HTERT RPE-1 (cell line): ENCODE results near the gene CHST9.

Experiments used
- in situ Hi-C: fragments of 300-500 bp; cut with MboI; formaldehyde crosslinking; loops from 4 replicates; pipeline ENCODE4 v1.14.3; 2020; ENCODE audit warnings: low sequenced_read_pairs

CHST9 gene

DNA sequence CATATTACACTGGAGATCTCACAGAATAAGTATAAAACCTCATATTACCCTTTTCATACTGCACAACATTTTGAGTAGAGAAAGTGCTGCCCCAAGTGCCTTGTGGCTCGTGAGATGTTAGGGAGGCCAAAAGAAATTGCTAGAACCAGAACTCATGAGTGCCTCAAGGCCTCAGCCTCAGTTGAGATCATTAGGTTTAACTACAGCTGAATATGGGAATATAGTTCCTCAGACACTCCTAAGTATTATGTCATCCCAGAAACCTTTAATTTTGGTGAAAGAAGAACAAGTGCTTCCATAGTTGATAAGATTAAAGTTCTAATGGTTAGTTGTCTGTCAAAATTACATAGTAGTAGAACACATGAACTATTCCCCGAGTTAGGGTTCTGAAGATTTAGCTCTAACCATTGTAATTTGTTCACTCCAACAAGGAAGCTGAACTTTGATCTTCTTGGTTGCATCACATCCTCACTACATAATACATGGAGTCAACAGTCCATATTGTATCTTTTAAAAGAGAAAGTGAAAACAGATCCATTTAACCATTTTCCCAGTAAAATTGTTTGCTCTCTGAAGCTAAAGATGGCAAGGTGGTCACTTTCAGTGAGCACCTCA, 310.0 kb downstream of the CHST9 start:
- in situ Hi-C loops: no loop called here

DNA sequence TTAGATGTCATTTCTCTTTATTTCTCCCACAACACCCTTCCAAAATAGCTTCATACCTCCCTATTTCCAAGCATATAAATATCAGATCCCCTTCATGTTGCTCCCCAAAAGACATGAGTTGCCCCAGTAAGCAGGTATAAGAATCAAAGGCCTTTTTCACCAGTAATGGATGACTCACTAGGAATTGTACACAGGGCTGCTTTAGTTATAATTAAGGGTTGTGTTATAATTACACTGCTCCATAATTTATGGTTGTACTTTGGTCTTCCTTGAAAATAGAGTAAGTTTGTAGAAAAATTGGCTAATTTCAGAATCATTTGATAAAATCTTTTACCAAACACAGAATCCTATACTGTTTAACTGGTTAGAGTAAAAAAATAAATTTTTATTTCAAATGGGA, 310.8 kb downstream of the CHST9 start:
- in situ Hi-C loops: no loop called here

DNA sequence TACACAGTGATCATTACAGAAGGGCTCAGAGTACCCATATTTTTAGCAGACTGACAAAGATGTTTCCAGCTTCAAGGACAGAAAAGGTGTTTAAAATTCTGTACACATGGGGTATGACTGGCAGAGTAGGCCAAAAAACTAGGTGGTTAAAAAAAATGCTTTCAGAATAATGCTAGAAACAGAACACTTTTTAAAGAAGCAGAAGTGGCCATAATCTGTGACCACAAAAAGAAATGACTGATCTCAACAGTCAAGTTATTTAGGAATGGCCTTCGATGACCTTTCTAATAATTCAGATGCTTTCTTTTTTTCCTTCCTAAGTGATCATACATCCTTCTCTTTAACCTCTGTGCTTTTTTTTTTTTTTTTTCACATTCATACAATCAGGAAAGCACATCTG, 315.5 kb downstream of the CHST9 start:
- in situ Hi-C loops: no loop called here

DNA sequence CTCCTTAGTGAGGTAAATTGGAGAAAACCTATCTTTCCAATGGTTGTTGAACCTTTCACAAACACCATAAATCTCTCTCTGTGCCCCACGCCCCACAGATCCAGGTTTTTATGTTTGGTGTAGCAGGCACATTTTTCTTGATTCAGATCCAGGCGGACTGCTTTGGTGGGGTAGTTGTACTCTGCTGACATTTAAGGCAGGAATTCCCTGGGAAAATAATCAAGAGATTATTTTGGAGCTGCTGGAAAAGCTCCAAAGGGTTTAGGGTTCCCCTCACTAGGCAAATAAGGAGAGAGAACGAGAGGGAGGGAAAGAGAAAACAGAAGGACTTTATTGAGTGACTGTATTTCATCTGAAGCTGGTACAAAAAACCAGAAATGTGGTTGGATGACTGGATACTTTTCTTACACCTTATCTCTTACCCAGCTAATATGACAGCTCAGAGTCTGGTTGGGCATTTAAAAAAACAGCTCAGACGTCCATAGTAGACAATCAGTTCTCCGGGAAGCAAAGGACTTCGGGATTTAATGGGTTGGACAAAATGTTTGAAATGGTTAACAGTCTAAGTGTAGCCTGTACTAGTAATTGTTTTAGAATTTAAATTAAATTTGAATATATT, 316.0 kb downstream of the CHST9 start:
- in situ Hi-C loops: no loop called here

DNA sequence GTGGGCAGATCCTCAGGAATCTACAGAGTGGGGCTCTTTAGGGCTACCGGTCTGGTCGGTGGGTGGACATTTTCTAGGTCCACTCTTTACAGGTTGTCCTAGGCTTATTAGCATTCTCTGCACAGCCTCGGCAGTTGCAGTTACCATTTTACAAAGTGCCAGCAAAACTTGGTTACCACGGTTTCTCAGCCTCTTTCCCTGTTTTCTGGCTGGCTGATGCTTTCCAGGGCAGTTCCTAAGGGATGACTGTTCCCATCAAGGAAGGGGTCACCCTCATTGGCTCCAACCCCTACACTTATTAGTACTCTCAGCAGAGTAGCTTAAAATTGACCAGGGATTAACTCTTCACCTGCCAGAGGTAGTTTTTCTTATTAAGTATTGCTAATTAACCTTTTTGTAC, 317.6 kb downstream of the CHST9 start:
- in situ Hi-C loops: no loop called here

DNA sequence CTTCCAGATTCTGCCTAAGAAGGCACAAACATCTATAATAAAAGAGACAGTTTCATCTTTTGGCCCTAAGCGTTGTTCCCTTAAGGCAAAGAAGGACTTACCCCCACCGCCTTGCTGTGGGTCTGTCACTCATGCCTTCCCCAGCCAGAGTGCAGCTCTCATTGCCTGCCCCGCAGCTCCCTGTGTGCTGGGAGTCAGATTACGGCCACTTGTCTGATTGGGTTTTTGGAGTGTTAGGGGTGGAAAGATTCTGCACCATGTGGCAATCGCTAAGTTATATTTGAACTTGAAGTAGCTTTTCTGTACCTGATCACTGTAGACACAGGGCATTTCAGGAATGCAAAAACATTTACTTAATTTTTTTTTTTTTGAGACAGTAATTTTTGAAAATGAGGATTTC, 319.6 kb downstream of the CHST9 start, which contains the start of gene AQP4:
Gene AQP4, minus strand, starts transcription at position 151 of the 400 bp plus-strand sequence. Its CDS starts 18 bp downstream, at position 133.
- in situ Hi-C loops: no loop called here

DNA sequence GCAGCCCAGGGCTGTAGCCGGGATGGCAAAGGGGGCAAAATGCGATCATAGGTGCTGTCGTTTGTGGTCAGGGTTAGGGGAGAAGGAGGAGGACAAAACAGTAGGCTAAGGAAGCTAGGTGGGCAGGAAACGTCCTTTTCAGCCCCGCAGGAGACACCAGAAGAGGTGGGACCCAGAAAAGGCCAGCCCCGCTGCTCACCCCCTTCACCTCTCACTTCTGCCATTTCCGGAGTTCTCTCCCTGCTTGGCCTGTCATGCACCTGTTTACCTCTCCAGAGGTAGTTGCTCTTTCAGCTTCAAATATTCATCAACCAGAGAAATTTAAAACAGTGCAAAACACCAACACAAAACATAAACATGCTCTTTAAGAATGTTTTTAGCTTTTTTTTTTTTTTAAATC, 320.4 kb downstream of the CHST9 start:
- in situ Hi-C loops: no loop called here

DNA sequence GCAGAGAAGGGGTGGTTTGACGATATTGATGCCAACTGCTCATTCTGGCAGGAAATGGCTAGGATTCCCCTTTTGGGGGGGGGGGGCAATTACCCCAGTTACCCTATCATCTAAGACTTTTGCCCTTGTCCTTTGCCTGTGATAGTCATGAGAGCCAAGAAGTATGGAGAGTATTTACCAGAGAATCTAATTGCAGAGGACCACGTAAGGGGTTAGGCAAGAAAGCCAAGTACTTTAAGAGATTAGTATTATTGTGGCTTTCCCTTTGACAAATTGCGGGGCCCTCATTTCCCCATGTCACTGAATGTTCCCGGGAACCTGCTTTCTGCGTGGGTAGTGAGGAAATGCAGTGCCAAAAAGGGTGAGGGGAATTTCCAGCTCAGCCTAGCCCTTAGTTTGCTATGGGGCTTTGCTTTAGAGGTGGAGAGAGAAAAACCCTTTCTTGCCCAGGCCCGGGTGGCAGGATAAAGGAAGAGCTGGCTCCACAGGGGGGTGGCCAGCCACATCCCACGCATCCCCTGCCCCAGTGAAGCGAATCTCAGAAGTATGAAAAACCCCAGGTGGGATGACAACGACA, 321.1 kb downstream of the CHST9 start:
- in situ Hi-C loops: no loop called here

DNA sequence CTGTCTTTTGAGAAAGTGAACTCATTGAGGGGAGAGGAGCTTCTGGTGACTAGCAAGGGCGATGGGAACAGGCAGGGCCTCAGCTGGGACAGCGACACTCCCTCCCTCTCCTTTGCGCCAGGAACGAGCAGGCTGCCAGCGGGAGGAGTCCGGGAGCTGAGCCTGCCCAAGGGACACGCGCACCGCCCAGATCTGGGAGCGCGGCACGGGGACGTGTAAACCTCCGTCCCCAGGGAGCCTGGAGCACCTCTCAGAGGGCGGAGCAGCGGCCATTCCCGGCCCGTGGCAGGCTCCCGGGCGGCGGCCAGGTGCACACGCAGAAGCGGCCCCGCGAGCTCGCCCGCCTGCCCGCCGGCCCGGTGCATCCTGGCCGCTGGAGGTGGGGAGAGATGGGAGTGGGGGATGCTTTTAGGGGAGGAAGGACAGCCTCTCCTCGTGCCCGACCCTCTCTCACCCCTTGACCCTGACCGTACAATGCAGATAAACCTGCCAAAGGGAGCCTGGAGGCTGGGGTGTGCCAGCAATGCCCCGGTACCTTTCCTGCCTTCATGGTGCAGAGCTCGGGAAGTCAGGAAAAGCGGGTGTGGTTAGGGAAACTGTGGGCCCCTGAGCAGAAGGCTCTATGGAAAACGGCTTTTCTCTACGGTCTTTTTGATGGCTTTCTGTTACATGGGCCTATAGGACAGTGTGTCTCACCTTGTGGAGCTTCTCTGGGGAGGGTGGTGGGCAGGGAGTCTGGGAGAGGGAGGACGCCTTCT, 321.8 kb downstream of the CHST9 start:
- in situ Hi-C loops: no loop called here

DNA sequence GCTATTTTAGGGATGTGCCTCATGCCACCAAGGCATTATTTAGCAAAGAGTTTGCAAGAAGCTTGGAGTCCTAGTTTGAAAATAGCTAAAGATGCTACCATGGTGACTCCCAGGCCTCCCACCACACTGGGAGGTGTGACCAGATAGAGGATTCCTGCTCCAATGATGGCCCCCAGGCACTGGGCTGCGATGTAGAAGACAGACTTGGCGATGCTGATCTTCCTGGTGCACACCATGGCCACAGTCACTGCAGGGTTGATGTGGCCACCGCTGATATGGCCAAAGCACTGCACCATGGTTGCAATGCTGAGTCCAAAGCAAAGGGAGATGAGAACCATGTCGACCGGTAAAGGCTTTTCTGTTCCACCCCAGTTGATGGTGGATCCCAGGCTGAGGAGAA, 323.0 kb downstream of the CHST9 start:
- in situ Hi-C loops: no loop called here
